Measurements from ENCODE around the gene TMEM37.

The TMEM37 gene

DNA sequence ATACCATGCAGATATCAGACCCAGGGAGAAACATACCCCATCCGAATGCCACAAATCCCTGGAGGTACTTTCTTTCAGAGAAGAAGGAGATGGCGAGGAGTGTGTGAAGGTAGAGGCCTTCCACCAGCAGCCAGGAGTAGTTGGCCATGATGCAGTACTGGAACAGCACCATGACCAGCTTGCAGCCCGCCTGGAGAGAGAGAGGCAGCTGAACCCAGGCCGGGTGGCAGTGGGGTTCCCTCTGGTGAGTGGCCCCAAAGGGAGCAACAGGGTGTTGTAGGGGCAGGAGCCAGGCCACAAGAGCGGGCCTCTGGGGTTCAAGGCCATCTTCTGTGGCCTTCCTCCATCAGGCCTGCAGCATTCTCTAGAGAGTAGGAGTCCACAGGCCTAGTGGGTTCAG lies 30.2 kb downstream of the TMEM37 start:
- DNase-seq, result no peak

DNA sequence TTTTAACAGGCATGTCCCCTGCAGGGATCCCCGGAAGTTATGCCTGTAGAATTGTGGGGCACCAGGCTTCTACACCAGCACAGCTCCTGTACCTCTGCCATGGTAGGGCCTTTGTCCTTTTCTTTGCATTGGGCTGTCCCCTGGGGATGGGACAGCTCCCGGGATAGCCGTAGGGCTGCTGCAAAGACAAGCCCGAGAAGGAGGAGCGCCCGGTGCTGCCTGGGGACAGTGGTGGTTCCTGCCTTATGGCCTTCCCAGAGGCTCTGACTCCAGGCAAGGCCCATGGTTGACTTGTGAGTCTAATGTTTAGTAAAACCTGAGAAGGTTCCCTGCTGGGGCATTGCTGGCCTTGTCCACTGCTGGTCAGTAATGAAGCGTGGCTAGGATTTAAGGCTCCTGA lies 30.9 kb downstream of the TMEM37 start:
- no peak for DNase-seq

DNA sequence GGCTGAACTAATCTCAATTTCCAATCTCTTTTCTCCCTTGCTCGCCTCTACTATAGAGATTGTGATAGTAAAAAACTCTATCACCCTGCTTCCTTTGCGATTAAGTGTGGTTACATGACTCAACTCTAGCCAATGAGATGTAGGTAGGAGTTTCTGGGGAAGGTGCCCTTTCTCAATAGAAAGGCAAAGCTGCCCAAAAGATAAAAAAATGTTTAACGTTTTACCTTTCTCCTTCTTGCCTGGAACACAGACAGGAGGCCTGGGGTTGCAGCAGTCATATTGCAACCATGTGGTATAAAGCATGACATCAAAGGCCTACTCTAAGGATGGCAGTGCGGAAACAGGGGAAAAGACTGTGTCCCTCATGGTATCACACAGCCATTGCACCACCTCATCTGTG lies 31.5 kb downstream of the TMEM37 start:
- DNase-seq, result no peak

DNA sequence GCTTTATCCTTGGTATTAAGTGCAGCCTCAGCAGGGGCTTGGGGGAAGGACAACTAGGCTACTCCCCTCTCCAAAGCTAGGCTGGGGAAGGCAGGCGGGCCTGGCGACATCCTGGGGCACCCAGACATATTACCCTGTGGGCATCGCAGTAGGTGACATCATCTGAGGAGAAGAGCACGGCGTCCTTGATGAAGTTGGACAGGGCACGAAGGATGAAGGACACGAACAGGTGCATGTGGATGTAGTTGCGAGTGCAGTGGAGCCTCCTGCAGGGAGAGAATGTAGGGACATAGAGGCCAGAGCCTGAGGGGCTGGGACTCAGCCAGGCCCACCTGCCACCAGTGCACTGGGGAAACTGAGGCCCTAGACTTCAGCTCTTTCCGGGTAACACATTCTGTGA lies 32.3 kb downstream of the TMEM37 start:
- DNase-seq, result no peak

DNA sequence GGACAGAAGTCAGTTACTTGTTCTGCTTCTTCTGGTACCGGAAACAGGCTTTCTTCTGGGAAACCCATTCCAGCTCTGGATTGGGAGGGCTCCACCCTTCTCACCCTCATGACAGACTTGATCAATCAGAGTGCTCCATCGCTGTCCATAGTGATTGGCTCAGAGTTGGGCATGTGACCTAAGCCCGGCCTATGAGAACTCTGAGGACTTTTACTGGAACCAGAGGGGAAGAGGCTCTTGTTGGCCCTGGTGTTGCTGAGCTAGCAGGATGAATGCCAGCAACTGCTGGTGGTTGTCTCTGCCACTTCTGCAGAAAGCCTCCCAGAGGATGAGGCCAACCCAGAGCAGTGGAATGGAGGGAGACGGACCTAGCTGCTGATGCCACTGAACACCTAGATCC lies 33.3 kb downstream of the TMEM37 start:
- no peak for DNase-seq

DNA sequence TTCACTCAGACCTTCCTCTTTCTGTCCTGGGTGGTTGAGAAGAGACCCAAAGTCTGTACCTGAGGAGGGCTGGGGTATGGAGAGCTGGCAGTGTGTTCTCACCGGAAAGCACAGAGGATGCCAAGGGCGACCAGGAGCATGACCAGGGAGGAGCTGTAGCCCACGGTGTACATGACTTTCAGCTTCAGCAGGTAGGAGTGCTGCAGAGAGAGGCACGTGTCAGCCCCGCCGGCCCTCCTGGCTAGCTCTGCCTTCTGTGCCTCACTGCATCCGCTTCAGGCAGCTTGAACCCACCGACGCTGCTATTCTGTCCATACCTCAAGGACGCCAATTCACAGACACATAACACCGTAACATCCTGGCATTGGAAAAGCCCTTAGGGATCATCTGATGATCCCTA lies 34.0 kb downstream of the TMEM37 start:
- no peak for DNase-seq

DNA sequence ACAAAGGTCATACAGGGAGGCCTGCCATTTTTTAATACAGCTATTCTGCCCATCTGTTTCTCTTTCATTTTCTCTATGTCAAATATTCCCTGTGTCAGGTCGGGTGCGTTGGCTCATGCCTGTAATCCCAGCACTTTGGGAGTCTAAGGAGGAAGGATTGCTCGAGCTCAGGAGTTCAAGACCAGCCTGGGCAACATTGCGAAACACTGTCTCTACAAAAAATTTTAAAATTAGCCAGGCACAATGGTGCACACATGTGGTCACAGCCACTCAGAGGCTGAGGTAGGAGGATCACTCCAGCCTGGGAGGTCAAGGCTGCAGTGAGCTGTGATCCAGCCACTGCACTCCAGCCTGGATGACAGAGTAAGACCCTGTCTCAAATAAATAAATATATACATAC lies 34.7 kb downstream of the TMEM37 start:
- DNase-seq, result no peak

DNA sequence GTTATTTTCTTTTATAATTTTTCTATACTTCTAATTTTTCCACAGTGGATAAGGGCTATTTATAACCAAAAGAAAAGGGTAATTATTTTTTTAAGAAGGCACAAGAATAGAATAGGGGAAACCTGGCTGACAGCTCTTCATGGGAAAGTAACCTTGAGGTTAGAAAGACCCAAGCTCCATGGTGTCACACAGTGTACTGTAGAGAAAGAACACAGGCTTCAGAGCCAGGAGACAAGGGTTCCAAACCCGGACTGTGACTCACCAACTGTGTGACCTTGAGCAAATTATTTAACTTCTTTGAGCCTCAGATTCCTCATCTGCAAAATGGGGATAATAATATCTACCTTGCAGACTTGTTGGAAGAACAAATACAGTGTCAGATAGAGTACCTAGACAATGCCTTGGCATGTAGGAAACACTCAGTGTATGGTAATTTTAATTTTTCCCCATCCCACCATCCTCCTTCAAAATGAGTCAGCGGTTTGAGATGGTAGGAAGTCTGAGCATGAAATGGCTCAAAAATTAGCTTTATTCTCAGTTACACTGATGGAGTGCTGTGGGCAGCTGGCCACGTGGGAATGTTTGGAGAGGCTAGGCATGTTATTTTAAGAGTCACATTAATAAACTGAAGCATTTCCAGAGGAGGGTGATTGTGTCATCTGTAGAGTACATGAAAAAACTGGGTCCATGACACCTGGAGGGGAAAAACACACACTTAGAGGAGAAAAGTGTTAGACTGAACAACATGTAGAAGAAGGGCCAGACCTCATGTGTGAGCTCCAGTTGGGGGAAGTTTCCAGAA lies 36.7 kb downstream of the TMEM37 start:
- DNase-seq, result no peak

DNA sequence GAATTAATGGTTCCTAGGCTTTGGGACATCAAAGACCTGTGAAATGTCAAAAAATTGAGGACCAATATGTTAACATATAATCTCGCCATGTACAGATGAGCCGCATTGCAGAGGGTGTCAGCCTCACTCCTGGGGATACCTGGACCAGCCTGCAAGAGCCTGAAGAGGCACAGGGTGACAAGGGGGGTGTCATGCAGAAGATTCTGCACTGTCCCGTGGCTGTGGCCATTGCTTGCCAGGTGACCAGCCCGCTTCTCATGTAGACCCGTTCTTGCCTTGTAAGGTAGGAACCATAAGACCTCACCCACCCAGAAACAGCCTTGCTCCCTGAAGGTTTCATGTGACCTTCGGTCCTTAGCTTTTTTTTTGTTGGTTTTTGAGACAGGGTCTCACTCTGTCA lies 37.5 kb downstream of the TMEM37 start:
- no peak for DNase-seq

DNA sequence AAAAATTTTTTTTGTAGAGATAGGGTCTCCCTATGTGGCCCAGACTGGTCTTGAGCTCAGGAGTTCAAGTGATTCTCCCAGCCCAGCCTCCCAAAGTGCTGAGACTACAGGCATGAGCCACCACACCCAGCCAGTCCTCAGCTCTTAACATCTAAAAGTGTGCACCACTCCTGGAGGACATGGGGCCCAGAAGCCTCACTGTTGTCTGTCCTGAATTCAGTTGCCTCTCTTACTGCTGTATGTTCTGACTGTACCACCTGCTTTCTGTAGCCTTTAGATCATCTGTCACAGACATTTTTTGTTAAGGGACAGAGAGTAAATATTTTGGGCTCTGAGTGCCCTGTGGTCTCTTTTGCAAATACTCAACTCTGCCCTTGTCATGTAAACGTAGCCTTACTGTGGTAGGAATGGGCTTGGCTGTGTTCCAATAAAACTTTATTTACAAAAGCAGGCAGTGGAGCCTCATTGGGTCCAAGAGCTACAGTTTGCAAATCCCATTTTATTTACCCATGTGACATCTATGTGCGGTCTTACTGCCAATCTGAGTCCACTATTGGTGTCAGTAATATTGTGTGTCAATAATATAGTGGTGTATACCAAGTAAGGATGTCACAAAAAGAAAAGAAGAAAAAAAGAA lies 38.1 kb downstream of the TMEM37 start:
- DNase-seq, result no peak

DNA sequence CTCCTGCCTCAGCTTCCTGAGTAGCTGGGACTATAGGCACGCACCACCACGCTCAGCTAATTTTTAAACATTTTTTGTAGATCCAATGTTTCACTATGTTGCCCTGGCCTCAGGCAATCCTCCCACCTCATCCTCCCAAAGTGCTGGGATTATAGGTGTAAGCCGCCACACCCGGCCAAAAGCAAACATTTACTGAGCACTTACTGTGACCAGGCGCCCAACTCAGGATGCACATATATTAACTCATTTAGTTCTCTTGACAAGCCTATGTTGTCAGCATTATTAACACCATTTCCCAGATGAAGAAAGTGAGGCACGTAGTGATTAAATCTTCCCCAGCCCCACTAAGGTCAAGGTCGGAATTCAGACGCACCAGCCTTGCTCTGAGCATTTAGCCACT lies 41.1 kb downstream of the TMEM37 start:
- no peak for DNase-seq

DNA sequence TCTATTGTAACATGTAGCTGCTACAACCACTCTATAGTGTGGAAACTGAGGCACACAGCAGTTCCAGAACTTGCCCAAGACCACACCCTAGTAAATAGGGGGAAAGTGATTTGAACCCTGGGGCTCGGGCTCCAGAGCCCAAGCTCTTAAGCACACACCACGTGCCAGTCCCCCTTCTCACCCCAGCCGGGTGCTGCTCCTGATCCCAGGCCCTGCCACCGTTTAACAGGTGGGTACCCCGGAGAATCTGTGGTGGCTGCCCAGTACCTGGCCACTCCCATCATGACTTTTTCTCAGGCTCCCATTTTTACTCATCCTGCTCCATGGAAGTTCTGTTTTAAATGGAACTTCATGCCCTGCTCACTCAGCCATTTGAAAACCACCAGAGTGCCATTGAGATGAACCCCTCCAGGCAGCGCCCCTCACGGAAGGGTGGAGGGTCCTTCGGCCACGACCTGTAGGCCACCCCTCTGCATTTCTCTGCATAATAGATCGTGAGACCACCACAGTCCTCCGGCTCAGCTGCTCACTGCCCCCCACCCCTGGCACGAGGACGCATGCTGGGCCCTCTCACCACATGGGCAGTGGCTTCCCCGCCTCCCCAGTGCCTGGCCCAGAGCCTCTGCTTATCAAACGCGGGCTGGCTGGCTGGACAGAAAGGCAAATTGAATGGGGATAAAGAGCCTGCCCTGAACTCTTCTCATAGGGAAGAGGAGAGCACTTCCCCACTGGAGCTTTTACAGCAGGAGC lies 42.1 kb downstream of the TMEM37 start:
- no peak for DNase-seq

DNA sequence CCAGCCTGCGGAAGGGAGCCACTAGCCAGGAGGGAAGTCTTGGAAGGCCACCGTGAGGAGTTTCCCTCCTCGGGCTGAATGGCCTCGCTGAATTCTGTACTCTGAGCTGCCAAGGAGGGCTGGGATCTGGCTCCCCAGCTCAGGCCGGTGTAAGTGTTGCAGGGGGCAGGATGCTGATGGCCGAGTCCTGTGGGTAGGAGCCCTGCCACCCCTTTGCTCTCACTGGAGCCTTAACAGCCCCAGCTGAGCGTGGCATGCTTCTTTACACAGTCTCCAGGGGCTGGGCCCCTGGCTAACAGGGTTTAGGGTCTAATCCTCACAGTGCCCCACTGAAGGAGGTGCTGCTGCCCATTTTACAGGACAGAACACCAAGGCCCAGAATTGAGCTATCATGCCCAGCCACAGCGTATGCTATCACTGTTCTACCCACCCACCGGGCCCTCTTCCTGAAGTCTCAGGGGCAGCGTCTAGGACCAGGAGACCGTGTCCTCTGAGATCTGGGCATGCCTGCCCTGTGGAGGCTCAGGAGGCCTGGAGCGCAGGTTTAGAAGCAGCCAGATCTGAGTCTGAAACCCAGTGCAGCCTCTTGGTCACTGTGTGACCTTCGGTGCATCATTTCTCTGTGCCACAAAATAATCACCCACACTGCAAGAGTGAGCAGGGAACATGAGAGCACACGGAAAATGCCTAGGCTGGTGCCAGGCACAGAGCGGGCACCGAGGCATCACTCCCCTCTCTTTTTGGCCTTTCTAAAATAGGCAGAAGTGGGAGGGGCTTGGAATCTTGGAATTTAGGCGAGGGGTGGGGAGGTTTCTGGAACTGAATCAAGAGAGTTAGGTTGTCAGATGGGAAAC lies 42.9 kb downstream of the TMEM37 start:
- DNase-seq, result no peak

DNA sequence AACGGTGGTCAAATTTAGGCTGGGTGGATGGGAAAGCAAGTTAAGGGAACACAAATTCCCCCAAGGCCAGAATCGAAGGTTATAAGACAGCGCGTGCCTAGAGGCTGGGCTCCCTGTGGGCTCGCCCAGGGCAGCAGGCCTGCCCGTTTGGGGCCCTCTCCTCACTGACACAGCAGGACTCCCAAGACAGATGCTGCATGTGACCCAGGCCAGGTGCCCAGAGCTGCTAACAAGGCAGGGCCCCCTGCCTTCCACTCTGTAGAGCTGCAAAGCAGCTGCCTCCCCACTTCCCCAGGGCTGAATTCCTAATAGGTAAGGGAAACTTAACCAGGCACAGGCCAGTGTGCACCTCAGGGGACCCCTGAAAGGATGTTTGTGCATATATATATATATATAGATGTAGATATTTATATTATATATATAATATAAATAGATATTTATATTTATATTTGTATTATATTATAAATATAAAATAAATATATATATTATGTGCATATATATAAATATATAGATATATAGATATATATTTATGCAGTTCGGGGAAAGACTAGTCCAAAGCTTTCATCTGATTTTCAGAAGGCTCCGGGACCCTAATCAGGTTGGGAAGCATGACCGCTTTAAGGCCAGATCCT lies 43.7 kb downstream of the TMEM37 start:
- no peak for DNase-seq

DNA sequence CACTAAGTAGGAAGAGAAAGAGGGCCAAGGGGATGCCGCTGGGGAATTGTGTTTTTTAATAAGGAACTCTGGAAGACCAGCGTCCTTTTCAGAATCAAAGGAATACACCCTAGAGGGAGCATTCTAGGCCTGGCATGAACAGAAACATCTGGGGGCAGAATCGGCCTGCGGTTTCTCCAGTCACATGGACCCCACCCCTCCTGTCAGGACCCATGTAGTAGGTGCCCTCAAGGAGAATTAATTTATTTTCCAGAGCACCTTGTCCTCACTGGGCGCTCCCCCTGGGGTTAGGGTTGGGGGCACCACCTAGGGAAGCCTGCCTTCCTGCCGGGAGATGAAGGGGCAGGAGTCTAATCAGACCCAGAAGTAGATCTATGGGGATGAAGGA lies 44.2 kb downstream of the TMEM37 start:
- DNase-seq, result no peak

DNA sequence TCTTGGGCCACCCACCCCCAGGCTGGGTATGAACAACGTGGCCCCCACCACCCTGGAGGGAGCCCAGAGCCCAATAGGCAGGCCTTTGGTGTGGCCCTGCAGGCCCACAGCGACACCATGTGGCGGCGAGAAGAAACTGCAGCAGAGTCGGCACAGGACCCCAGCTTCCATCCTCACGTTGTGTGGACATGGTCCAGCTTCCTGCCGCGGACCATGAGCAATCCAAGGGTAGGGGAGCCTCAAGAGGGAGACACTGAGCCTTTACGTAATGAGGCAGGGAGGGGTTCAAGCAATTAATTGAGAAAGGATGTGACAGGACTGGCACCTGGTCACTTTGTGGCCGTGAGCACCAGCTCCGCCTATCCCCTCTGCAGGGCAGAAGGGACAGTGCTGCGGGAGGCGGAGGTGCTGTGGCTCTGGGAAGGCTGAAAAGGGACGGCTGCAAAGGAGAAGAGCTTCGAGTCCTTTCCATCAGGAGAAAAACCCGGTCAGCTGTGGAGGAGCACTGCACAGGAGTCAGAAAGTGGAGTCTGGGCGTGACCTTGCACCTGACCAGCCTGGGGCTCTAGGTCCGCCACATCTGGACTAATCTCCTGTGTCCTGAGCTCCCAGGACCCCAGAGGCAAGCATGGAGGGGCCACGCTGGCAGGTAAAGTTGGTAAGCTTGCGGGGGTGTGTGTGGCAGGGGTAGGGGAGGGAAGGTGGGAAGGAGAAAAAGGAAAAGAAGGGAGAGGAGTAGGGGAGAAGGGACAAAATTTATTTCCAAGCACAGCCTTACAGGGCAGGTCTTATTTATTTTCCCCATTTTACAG lies 44.9 kb downstream of the TMEM37 start:
- no peak for DNase-seq

DNA sequence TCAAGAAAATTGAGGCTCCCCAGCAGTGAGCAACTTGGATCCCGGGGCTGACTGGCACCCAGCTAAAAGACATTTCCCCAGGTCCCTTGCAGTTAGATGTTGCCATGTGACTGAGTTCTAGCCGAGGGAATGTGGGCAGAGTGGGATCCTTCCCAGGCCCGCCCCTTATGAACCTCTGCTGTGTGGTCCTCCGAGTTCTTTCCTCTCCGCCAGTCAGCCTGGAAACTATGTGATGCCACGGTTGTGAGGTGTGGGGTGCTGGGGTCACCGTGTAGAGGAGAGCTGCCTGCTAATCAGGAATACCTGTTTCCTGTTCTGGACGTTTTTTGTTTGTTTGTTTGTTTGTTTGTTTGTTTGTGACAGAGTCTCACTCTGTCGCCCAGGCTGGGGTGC lies 45.5 kb downstream of the TMEM37 start:
- DNase-seq, result no peak

DNA sequence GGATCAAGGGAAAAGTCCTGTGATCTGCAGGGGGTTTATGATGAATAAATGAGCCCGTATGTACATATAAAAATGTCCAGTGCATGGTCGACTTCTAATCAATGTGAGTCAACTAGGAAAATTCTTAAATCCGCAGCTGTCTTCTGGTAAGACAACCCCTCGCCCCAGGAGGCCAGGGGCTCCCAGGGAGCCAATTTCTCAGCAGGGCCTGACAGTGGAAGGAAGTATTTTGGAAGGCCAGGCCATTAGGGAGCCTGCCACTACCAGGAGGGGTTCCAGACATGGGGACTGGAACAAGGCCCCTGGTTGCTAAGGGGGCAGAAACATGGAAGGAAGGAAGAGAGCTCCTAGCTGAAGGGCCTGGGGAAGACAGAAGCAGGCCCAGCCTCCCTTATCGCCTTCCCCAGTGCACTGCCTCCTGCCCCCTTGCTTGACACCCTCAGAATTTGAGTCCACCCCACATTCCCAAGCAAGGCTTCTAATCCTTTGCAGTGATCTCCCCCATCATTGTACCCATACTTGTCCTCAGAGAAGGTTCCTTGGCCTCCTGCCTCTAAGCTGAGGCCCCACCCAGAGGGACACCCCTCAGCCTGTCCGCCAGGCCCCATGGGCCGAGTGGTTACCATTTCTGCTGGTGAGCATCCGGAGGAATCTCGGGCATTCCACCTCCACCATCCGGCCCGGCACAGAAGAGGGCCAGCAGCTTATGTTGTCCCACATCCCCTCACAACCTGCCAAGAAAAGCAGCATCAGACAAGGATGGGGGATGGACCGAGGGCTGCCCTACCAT lies 46.7 kb downstream of the TMEM37 start:
- no peak for DNase-seq

DNA sequence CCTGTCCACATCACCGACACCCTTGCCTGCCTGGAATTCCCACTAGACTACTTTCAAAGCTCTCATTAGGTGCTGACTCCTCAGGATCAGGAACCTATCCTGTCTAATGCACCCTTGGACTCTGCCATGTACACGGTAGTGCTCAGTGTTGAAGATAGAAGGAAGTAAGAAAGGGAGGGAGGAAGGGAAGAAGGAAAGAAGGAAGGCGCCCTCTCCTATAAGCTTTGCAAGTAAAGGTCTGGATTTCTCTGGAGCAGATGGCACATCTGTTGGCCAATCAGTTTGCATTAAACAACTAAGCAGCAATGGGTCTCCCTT lies 47.3 kb downstream of the TMEM37 start:
- DNase-seq, result no peak

DNA sequence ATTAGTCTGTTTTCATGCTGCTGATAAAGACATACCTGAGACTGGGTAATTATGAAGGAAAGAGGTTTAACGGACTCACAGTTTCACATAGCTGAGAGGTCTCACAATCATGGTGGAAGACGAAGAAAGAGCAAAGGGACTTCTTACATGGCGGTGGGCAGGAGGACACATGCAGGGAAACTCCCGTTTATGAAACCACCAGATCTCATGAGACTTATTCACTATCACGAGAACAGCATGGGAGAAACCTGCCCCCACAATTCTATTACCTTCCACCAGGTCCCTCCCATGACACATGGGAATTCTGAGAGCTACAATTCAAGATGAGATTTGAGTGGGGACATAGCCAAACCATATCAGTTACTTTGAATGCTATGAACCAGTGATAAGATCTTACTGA lies 48.5 kb downstream of the TMEM37 start:
- DNase-seq, result no peak

DNA sequence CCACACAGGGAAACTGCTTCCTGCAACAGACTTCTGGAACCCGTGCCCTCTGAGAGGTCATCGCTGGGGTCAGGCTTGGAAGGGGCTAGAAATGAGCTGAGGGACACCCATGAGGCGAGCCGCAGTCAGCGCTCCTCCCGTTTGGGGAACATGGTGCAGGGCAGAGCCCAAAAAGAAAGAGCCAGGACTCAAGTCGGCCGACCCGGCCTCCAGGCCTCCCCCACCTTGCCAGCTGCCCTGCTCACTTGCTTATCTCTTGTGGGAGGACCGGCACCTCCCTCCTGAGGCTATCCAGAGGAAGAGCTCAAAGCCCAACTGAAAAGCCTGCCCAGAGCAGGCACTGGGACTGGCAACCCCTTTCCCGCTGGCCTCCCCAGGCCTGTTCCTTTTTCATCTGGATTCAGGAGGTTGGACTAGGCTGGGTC lies 49.1 kb downstream of the TMEM37 start:
- DNase-seq, result no peak

Data from activated CD4-positive, alpha-beta T cell treated with anti-CD3 and anti-CD28 coated beads, Interleukin-2, amount 50 U/mL, for 1 hour (primary cell).